HCT116 (cell line): ENCODE measurements around the gene C2CD3. TPM values are rescaled to one million over a fixed set of nuclear protein-coding genes. Genes with fewer than 3 reads are reported as not detected.

ENCODE experiments used
- ATAC-seq: fragments of 200-7000 bp; cut with Tn5 transposase; 2 replicates; pipeline ENCODE4 v1.9.1; 2020; ENCODE audit warnings: mild to moderate bottlenecking, moderate library complexity
- BruUV-seq: library from RNA; stranded (reverse); fragments of 400-500 nt; replicated peaks from 2 replicates; lab custom pipeline; 2021; lab: Mats Ljungman, UMichigan
- CTCF ChIA-PET: fragments of 300-600 bp; sonication (Branson Sonifier 250); formaldehyde crosslinking; loops from one replicate; lab custom pipeline; 2021; ENCODE audit warnings: antibody characterized with exemption; lab: Charles Lee
- POLR2A ChIA-PET: fragments of 300-600, 350-600 bp; sonication (Branson Sonifier 250); formaldehyde crosslinking; loops from one replicate; lab custom pipeline; 2021; ENCODE audit warnings: antibody characterized with exemption; lab: Charles Lee
- RAD21 ChIA-PET, 2 experiments: fragments of 300-600 bp; sonication (Branson Sonifier 250); formaldehyde crosslinking; loops; one replicate each; lab custom pipeline; 2023; ENCODE audit warnings: low total read pairs in 2 of 2; ENCODE audit not compliant: uncharacterized antibody in 2 of 2, unreplicated experiment in 2 of 2, low non-redundant PET in 1 of 2; lab: Charles Lee
- DNase-seq: peaks from one replicate; pipeline ENCODE4 v3.0.0-alpha.2; 2010; ENCODE audit warnings: low read depth, low spot score
- H2AFZ ChIP-seq: fragments of 200-600 bp; shearing (Covaris generic), sonication (generic); 2 replicates; pipeline ENCODE4 v1.6.1; 2017; ENCODE audit warnings: low read depth, mixed run types, mixed read lengths, antibody characterized with exemption, low read length; ENCODE audit not compliant: poor library complexity, severe bottlenecking
- H3K27ac ChIP-seq: 2 replicates; pipeline ENCODE4 v1.5.1; 2012; ENCODE audit warnings: low read depth, low read length
- H3K27me3 ChIP-seq: fragments of 200-600 bp; sonication (generic); 2 replicates; pipeline ENCODE4 v1.6.1; 2016; ENCODE audit warnings: mixed run types, low read length, mixed read lengths; ENCODE audit not compliant: insufficient read depth
- H3K36me3 ChIP-seq, 2 experiments: fragments of 200-500 bp in 1 of 2; fragments of 200-600 bp in 1 of 2; sonication (Bioruptor generic) in 1 of 2; sonication (generic) in 1 of 2; 2 replicates each; pipeline versions ENCODE4 v1.5.1 to v1.6.1; 2014 to 2016; ENCODE audit warnings: low read length in 2 of 2, inconsistent platforms in 1 of 2, mixed read lengths in 1 of 2, mixed run types in 1 of 2; ENCODE audit not compliant: insufficient read depth in 2 of 2, control insufficient read depth in 1 of 2
- H3K4me1 ChIP-seq, 2 experiments: fragments of 200-600 bp in 1 of 2; sonication (generic) in 1 of 2; 2 replicates each; pipeline versions ENCODE4 v1.5.1 to v1.6.1; 2012 to 2017; ENCODE audit warnings: low read length in 2 of 2, inconsistent platforms in 1 of 2, mild to moderate bottlenecking in 1 of 2, mixed read lengths in 1 of 2, mixed run types in 1 of 2, moderate library complexity in 1 of 2; ENCODE audit not compliant: insufficient read depth in 2 of 2, control insufficient read depth in 1 of 2
- H3K4me2 ChIP-seq: fragments of 200-600 bp; sonication (generic); 2 replicates; pipeline ENCODE4 v1.6.1; 2017; ENCODE audit warnings: mixed run types, low read length, mixed read lengths
- H3K4me3 ChIP-seq, 2 experiments: fragments of 200-600 bp in 1 of 2; sonication (generic) in 1 of 2; replicated peaks in 1 of 2; 2 replicates each; pipeline ENCODE4 v1.5.1; 2011 to 2016; ENCODE audit warnings: low read length in 2 of 2, control low read depth in 1 of 2, low read depth in 1 of 2, mild to moderate bottlenecking in 1 of 2, mixed read lengths in 1 of 2, mixed run types in 1 of 2
- H3K79me2 ChIP-seq: fragments of 200-600 bp; sonication (generic); 2 replicates; pipeline ENCODE4 v1.6.1; 2017; ENCODE audit warnings: mild to moderate bottlenecking, mixed run types, low read length, moderate library complexity, mixed read lengths; ENCODE audit not compliant: insufficient read depth
- H3K9ac ChIP-seq: fragments of 200-600 bp; sonication (generic); 2 replicates; pipeline ENCODE4 v1.6.1; 2016; ENCODE audit warnings: low read length, mixed read lengths
- H3K9me2 ChIP-seq: fragments of 200-600 bp; sonication (generic), shearing (Covaris generic); 2 replicates; pipeline ENCODE4 v1.6.1; 2017; ENCODE audit warnings: mixed run types, mild to moderate bottlenecking, moderate library complexity; ENCODE audit not compliant: insufficient read depth
- H3K9me3 ChIP-seq, 2 experiments: fragments of 200-500 bp in 1 of 2; fragments of 200-600 bp in 1 of 2; sonication (Bioruptor generic) in 1 of 2; sonication (generic) in 1 of 2; 2 replicates each; pipeline ENCODE4 v1.6.1; 2014 to 2017; ENCODE audit warnings: low read length in 2 of 2, mixed read lengths in 2 of 2, inconsistent platforms in 1 of 2, low read depth in 1 of 2, mild to moderate bottlenecking in 1 of 2, mixed run types in 1 of 2, moderate library complexity in 1 of 2; ENCODE audit not compliant: control insufficient read depth in 1 of 2, insufficient read depth in 1 of 2
- H4K20me1 ChIP-seq: fragments of 200-600 bp; sonication (generic), shearing (Covaris generic); 2 replicates; pipeline ENCODE4 v1.6.1; 2017; ENCODE audit warnings: mixed run types, mild to moderate bottlenecking, moderate library complexity; ENCODE audit not compliant: insufficient read depth
- EGR1 ChIP-seq: IDR thresholded peaks from 2 replicates; pipeline ENCODE4 v1.6.1; 2012; ENCODE audit warnings: low read depth
- EZH2 ChIP-seq: fragments of 200-600 bp; sonication (generic); IDR thresholded peaks from 2 replicates; pipeline ENCODE4 v1.6.1; 2017; ENCODE audit warnings: antibody characterized with exemption, mixed run types
- FOSL1 ChIP-seq: IDR thresholded peaks from 2 replicates; pipeline ENCODE4 v1.6.1; 2012; ENCODE audit warnings: low read depth
- POLR2A ChIP-seq: IDR thresholded peaks from 2 replicates; pipeline ENCODE4 v1.7.0; 2011; ENCODE audit warnings: borderline replicate concordance; ENCODE audit not compliant: insufficient read depth, insufficient read length; ENCODE audit errors: extremely low read depth
- RAD21 ChIP-seq: IDR thresholded peaks from 2 replicates; pipeline ENCODE4 v1.6.1; 2012; ENCODE audit warnings: low read depth, mild to moderate bottlenecking
- REST ChIP-seq: IDR thresholded peaks from 2 replicates; pipeline ENCODE4 v1.6.1; 2012; ENCODE audit warnings: low read depth
- ZNF274 ChIP-seq: fragments of 200-500 bp; sonication (Bioruptor generic); IDR thresholded peaks from 2 replicates; pipeline ENCODE4 v1.6.1; 2014; ENCODE audit warnings: mild to moderate bottlenecking, low read depth, low read length, inconsistent platforms
- intact Hi-C: fragments of 100-400 bp; cut with micrococcal nuclease; formaldehyde crosslinking; loops from 2 replicates; pipeline ENCODE4 v1.10.0; 2022
- total RNA-seq: library from RNA; stranded (reverse); gene quantifications from one replicate; pipeline ENCODE4 v1.2.1, GENCODE V29; 2021; ENCODE audit not compliant: unreplicated experiment
- TF ChIP-seq, protein P1 (sequence below): IDR thresholded peaks from 2 replicates; pipeline ENCODE4 v1.6.1; 2011; ENCODE audit warnings: mild to moderate bottlenecking, low read length, moderate library complexity; ENCODE audit not compliant: insufficient replicate concordance; ENCODE audit errors: extremely low read depth

Gene C2CD3
- total RNA-seq, 1 experiment from 2014 or later = 30.6 TPM

DNA sequence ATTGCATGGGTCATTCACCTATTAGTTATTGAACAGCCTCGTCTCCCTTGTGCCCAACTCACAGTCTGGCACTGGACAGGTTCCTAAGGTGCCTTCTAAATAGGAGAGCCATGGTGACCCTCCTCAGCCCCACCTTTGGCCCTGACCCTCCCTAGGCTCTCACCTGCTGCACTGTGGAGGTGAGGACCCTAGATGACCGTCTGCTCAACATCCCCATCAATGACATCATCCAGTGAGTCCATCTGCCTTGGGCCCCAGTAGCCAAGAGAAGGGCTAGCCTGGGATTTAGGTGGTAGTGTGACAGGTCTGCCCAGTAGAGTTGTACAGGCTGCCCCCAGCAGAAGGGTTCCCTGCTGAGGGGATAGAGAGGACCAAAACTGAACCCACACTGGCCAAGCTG lies 201.7 kb downstream of the C2CD3 start:
- no peaks in the 10 kb centered on the region for H3K36me3 ChIP-seq
- TF ChIP-seq, protein P1, sequence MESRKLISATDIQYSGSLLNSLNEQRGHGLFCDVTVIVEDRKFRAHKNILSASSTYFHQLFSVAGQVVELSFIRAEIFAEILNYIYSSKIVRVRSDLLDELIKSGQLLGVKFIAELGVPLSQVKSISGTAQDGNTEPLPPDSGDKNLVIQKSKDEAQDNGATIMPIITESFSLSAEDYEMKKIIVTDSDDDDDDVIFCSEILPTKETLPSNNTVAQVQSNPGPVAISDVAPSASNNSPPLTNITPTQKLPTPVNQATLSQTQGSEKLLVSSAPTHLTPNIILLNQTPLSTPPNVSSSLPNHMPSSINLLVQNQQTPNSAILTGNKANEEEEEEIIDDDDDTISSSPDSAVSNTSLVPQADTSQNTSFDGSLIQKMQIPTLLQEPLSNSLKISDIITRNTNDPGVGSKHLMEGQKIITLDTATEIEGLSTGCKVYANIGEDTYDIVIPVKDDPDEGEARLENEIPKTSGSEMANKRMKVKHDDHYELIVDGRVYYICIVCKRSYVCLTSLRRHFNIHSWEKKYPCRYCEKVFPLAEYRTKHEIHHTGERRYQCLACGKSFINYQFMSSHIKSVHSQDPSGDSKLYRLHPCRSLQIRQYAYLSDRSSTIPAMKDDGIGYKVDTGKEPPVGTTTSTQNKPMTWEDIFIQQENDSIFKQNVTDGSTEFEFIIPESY = no peak
- no peak for TF ChIP-seq EGR1
- no peak for TF ChIP-seq RAD21
- TF ChIP-seq POLR2A = no peak
- TF ChIP-seq ZNF274 = no peak
- no peak for TF ChIP-seq REST
- TF ChIP-seq EZH2 = no peak
- no peak for TF ChIP-seq FOSL1
- TF ChIP-seq, all 23 proteins: peak for 0
- H3K9me3 ChIP-seq = no peaks in the 10 kb centered on the region
- POLR2A ChIA-PET = interaction anchor here (0.8 to 1.2 kb wide), 2 partner anchors 8 to 10 kb away, joined by 3 to 4 read pairs; no protein-coding TSS in a partner anchor
- no peaks in the 10 kb centered on the region for H4K20me1 ChIP-seq
- no peaks in the 10 kb centered on the region for H3K9me2 ChIP-seq
- intact Hi-C loops = loop anchor here (10.0 kb wide), 1 partner anchor 236 kb away; no protein-coding TSS in a partner anchor
- no peak overlapping the region for H3K4me2 ChIP-seq
- H3K4me1 ChIP-seq = peaks cover 0 to 6% of the 10 kb centered on the region in 2 experiments; a peak in 3 of 4 replicates
- H3K4me3 ChIP-seq = no peak overlapping the region
- BruUV-seq = no TSS peak
- no peaks in the 10 kb centered on the region for H3K79me2 ChIP-seq
- H3K27ac ChIP-seq = no peak overlapping the region
- no peaks in the 10 kb centered on the region for H3K27me3 ChIP-seq
- no peak overlapping the region for H3K9ac ChIP-seq
- H2AFZ ChIP-seq = no peak overlapping the region
- no peak for ATAC-seq
- RAD21 ChIA-PET = no interaction called here
- no peak for DNase-seq
- CTCF ChIA-PET = no interaction called here
